Heart left ventricle (tissue), 13 donors: Measurements from ENCODE around the gene LANCL2.

Source experiments
- CTCF ChIP-seq, 12 donors: fragments of 200-600 bp; sonication (generic) in 4 of 12; IDR thresholded peaks; one replicate each; pipeline versions ENCODE4 v1.5.0 to v1.8.0; 2018 to 2022; ENCODE audit warnings: antibody characterized with exemption in 12 of 12, mild to moderate bottlenecking in 5 of 12
- POLR2A ChIP-seq, 2 donors: fragments of 450-650 bp; IDR thresholded peaks; one replicate each; pipeline ENCODE4 v1.6.1; 2017; ENCODE audit warnings: antibody characterized with exemption in 2 of 2, mild to moderate bottlenecking in 2 of 2, moderate library complexity in 2 of 2
- donor health status: ischemic (EF 13 %, LVEDD 7.1; RV severe dilation, severe dysfunction).
- donor health status: DM: no; HTN: yes; CAD: no.
- donor health status: DM: no; HTN: no; CAD: no.
- donor health status: ischemic (EF 25% LVEDD 6.9; RV normal size, moderate dysfunction).
- donor health status: ischemic (EF 25% LVEDD 5.7; RV mildly dilated, moderate dysfunction).
- donor health status: ischemic (EF 35%, LVEDD 5.7; RV mildly dilated, moderate dysfunction).
- donor health status: nonischemic (EF 11% LVEDD 7.7; RV severe dilation, severe dysfunction).
- donor health status: DM: yes; HTN: yes; CAD: no.
- donor health status: PGD.
- donor health status: ischemic (EF 29% LVEDD 5.4; RV normal size, mild dysfunction).
- donor health status: nonischemic (EF 23%, LVEDD 6.1; RV moderate dilation, normal function).

- TF ChIP-seq CTCF (IDR thresholded peaks at IDR 0.05) (no peak), POLR2A (IDR thresholded peaks at IDR 0.05) (no peak)
These were observed 98.6 kb downstream of the LANCL2 start for GRCh38 chr7:55463686-55464262.
